Stimulated activated CD8-positive, alpha-beta memory T cell treated with anti-CD3 and anti-CD28 coated beads, Interleukin-7, amount 100 ng/mL, for 24 hours (primary cell): ENCODE results near the gene PLIN5.

Source experiments
- DNase-seq: peaks from one replicate; pipeline ENCODE4 v3.0.0-alpha.2; 2020; ENCODE audit warnings: low read depth

The PLIN5 gene

DNA sequence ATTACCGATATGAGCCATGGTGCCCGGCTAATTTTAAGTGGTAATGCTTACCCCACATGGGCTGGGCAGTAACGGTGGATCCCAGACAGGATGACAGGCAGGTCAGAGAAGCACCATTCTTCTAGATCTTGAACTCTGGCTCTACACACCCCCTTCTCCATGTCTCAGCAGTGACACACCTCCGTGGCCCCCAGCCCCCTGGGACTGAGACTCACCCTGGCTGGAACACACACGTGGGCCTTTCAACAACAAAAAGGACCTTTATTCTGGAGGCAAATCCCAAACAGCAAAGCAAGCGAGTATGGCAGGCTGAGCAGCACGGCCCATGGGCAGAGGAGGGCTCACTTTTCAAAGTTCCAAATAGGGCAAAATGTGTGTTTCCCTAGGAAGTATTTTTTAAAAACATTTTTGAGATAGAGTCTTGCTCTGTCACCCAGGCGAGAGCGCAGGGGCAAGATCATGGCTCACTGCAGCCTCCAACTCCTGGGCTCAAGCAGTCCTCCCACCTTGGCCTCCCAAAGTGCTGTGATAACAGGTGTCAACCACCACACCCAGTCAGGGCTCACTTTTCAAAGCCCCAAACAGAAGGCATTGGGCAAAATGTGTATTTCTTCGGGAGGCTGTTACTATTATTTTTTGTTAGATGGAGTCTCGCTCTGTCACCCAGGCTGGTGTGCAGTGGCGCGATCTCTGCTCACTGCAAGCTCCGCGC is 12.6 kb downstream of the PLIN5 start:
- DNase-seq, result no peak

- no peak for DNase-seq
Observed at GRCh38 chr19:4521888-4522242, 13.2 kb downstream of the PLIN5 start.

GRCh38 chr19:4521170-4521887 is 13.7 kb downstream of the PLIN5 start:
- DNase-seq, result no peak

DNA sequence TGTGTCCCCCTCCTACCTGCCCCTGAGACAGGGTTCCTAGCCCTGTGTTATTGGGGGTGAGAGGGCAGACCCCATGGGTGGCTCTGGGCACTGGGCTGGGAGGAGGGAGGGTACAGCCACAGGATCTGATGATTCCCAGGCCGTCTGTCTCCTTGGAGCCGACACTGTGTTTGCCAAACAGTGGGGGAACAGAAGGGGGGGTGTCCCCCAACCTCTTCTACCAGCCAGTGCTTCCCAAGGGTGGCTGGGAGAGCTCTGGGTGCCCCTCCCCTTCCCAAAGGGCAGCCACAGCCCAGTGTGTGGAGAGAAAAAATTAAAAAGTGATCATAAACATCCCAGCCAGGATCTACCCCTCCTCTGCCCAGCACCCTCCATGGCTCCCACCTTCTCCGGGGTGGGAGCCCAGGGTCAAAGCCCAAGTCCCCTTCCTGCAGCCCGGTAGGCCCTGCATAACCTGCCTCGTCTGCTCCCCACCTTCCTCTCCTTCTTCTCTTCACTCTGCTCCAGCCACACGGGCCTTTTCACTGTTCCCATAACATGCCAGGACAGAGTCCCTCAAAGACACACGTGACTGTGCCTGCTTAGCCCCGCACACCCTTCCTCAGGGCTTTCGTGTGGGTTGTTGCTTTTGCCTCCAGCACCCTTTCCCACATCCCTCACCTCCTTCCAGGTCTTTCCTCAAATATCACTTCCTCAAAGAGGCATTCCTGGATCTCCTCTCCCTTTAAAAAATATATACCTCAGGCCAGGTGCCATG is 15.3 kb downstream of the PLIN5 start:
- no peak for DNase-seq

GRCh38 chr19:4519172-4519496 is 15.9 kb downstream of the PLIN5 start:
- DNase-seq, result no peak

DNA sequence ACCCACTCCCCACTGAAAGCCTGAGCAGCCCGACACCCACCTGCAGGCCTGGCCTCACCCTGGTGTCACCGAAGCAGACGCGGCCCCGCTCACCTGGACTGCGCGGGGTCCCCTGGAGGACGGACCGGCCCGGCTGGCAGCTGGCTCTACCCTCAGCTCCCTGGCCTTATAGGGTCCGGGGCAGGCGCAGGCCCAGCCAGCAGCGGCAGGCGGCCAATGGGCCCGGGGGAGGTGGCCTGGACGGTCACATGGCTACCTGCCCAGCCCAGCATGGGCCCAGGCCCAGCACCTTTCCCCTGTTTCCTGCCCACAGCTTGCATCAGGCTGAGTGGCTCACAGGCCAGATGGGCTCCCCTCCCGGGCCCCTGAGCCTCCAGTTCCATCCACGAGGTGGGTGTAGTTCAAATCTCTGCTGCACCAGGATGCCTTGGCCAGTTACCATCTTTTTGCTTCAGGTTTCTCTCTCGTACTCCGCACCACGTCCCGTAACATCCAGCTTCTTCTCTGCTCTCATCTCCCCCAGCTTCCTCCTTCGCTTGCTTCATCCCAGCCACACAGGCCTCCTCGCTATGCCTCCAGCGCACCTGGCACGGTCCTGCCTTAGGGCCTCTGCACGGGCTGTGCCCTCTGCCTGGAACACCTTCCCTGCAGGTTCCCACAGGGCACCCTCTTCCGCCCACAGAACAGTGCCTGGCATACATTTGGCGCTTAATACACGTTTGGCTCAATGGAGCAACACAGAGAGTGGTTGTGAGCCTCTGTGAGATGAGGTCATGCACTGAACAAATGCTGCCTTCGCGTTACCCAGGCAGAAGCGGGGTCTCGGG is 16.5 kb downstream of the PLIN5 start, which contains the start of gene PLIN4:
TSS of gene PLIN4 (minus strand) at position 142 of the 827 bp plus-strand sequence. CDS start 214 bp downstream, outside the sequence.
- no peak for DNase-seq

DNA sequence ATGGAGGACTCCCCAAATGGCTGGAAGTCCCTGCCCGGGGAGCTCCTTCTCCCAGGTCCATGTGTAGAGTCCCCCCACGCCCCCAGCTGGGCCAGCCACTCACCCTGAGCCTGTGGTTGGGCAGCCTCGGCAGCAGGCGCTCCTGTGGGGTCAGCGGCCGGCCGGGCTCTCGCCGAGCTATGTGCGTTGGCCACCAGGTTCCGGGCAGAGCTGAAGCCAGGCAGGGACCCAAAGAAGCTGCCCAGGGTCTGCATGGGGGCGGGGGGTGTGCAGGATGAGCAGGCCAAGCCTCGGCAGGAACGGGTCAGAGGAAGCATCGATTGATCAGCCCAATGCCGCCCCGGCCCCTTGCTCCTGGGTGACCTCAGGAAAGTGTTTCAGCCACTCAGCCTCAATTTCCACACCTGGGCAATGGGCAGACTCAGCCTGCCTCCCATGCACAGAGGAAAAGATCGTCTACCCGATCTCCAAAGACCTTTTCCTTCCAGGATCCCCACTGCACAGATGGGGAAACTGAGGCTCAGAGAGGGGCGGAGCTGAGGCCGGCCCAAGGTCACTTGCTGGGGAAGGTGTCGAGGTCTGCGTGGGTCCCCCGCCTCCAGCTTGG is 17.5 kb downstream of the PLIN5 start:
- no peak for DNase-seq

DNA sequence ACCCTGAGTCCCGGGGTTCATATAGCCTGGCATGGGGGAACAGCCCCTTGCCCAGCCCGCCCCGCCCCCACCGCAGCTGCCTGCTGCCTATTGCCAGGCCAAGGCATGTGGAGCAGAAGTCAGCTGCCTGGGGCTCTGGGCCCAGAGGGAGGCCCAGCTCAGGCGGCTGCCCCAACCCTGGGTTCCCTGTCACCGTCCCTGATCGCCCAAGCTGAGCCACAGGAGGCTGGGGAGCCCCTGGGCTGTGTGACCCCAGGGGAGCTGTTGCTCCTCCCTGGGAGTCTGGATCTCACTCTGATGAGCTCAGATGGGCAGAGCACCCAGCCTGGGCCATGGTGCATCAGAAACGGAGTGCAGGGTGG is 18.1 kb downstream of the PLIN5 start:
- no peak for DNase-seq

DNA sequence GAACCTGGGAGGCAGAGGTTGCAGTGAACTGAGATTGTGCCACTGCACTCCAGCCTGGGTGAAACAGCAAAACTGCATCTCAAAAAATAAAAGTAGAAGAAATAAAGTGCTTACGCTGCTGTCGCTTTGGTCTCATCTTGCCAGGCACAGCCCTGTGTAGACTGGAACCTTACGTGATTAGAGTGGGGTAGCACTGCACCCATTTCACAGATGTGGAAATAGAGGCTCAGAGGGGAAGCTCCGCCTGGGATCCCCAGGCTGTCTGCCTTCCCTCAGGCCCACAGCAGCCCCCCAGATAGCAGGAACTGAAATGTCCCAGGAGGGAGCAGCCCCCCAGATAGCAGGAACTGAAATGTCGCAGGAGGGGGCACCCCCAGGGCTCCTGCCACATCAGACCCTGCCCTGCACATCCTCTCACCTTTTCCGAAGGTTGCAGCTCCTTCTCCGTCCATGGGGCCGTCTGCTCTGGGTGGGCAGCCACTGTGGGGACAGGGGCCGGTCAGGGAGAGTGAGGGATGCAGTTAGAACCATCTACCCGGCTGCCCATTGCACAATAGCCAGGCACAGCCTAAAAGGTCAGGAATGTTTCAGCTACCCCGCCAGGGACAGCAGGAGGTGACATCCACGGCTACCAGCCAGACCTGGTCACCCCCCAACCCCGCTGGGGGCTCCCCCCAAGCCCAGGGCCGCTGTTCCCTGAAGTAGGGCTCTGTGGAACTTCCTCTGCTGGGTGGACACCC is 18.7 kb downstream of the PLIN5 start:
- no peak for DNase-seq

DNA sequence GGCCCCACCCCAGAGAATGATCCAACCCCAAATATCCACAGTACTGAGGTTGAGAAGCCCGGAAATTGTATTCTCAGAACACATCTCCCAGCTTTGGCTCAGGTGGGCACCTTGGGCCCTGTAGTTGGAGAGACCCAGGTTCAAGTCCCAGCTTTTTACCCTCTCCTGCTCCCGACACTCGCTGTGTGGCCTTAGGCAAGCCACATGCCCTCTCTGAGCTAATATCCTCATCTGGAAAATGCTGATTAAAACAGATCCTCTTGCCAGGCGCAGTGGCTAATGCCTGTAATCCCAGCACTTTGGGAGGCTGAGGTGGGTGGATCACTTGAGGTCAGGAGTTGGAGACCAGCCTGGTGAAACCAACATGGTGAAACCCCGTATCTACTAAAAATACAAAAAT is 19.3 kb downstream of the PLIN5 start:
- no peak for DNase-seq

GRCh38 chr19:4513248-4513647 is 21.8 kb downstream of the PLIN5 start:
- DNase-seq, result no peak

DNA sequence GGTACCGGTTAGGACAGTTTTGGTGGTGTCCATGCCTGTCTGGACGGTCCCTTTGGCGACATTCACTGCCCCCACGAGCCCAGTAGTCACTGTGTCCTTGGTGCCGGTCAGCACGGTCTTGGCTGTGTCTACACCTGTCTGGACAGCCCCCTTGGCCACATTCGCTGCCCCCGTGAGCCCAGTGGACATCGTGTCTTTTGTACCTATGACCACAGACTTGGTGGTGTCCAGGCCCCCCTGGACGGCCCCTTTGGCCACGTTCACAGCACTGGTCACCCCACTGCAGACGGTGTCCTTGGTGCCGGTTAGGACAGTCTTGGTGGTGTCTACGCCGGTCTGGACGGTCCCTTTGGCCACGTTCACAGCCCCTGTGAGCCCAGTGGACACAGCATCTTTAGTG is 23.0 kb downstream of the PLIN5 start:
- no peak for DNase-seq

GRCh38 chr19:4511300-4512054 is 23.5 kb downstream of the PLIN5 start:
- DNase-seq, result no peak

DNA sequence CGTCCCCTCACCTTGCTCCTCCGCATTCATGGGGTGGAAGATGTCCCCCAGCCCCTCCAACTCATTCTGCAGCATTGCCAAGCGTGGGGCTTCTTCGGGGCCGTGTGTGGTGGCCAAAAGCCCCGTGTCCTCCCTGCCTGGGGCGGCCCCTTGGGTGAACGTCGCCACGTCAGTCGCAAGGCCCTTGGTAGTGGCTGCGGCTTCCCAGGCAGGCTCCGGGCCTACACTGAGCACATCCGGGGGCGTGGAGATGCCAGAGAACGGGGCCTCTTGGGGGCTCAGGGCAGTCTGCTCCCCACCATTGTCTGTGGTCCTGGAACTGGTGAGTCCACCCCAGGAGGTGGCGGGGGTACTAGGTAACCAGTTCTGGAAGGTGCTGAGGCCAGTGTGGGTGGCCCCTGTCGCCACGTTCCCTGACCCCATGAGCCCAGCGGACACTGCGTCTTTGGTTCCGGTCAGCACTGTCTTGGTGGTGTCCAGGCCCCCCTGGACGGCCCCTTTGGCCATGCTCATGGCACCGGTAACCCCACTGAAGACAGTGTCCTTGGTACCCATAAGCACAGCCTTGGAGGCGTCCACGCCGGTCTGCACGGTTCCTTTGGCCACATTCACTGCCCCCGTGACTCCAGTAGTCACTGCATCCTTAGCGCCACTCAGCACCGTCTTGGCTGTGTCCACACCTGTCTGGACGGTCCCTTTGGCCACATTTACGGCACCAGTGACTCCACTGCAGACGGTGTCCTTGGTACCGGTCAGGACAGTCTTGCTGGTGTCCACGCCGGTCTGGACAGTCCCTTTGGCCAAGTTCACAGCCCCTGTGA is 24.4 kb downstream of the PLIN5 start:
- no peak for DNase-seq

DNA sequence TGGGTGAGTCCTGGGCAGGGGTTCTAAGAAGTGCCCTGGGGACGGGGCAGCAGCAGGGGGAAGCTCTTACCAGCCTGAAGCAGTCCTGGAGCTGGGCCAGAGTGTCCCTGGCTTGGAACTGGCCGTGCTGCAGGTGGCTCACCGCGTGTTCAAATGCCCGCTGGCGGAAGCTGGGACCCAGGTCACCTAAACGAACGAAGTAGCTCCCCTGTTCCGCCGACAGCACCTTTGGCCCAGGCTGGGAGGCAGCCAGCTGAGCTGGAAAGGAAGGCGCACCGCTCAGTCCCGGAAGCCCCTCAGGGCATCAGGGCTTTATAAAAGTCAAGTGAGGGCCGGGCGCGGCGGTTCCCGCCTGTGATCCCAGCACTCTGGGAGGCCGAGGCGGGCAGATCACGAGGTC is 26.3 kb downstream of the PLIN5 start:
- DNase-seq, result no peak

DNA sequence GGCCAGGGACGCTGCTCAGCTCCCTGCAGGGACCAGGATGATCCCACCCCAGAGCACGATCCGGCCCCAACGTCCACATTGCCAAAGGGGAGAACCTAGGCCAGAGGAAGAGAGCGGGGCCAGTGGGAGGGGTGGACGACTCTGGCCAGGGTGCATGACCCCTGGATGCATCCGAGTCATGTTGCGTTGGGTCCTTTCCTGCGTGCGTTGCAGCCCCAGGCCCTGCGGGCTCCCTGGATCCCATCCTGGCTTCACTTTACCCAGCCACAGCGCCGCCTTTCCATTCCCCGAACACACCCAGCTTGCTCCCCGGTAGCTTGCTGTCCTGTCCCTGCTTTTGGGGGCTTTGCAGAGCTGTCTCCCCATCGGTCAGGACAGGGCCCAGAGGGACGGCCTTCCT is 27.2 kb downstream of the PLIN5 start:
- DNase-seq, result no peak

DNA sequence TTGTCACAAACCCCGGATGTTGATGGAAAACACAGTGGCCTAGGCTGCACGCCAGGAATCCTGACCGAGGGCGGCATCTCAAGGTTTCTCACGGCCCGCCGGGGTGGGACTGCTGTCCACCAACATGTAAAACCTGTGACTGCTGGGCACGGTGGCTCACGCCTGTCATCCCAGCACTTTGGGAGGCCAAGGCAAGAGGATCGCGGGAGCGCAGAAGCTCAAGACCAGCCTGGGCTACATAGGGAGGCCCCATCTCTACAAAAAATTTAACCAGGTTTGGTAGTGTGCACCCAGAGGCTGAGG is 27.9 kb downstream of the PLIN5 start:
- DNase-seq, result no peak

GRCh38 chr19:4506449-4507149 is 28.4 kb downstream of the PLIN5 start:
- no peak for DNase-seq
